HL-60 (cell line): Measurements from ENCODE around the gene TMCO1.

Experiments
- GABPA ChIP-seq: IDR thresholded peaks from 2 replicates; pipeline ENCODE4 v1.6.1; 2012; ENCODE audit warnings: low read depth
- POLR2AphosphoS5 ChIP-seq: IDR thresholded peaks from 2 replicates; pipeline ENCODE4 v1.6.1; 2012; ENCODE audit warnings: low read depth
- SPI1 ChIP-seq: IDR thresholded peaks from 2 replicates; pipeline ENCODE4 v1.6.1; 2012; ENCODE audit warnings: low read depth, mild to moderate bottlenecking, borderline replicate concordance
- TF ChIP-seq, protein P1 (sequence below): IDR thresholded peaks from one replicate; pipeline ENCODE4 v1.5.1; 2011; ENCODE audit warnings: low read length, control low read depth, inconsistent platforms; ENCODE audit not compliant: insufficient read depth
- TF ChIP-seq, protein P2 (sequence below): IDR thresholded peaks from 2 replicates; pipeline ENCODE4 v1.6.1; 2012; ENCODE audit warnings: low read depth; ENCODE audit not compliant: insufficient replicate concordance

DNA sequence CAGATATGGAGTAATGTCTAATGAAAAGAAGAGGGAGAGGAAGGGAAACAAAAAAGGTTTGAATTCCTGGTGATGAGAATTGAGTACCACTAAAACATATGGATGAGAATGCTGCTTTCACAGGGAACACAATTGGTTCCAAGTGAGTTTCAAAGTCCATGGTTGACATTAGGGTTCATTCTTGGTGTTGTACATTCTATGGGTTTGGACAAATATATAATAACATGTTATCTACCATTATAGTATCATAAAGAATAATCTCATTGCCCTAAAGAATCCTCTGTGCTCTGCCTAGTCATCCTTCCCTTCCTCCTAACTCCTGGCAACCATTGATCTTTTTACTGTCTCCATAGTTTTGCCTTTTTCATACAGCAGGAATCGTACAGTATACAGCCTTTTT lies 20.1 kb downstream of the TMCO1 start:
- TF ChIP-seq, protein P1, sequence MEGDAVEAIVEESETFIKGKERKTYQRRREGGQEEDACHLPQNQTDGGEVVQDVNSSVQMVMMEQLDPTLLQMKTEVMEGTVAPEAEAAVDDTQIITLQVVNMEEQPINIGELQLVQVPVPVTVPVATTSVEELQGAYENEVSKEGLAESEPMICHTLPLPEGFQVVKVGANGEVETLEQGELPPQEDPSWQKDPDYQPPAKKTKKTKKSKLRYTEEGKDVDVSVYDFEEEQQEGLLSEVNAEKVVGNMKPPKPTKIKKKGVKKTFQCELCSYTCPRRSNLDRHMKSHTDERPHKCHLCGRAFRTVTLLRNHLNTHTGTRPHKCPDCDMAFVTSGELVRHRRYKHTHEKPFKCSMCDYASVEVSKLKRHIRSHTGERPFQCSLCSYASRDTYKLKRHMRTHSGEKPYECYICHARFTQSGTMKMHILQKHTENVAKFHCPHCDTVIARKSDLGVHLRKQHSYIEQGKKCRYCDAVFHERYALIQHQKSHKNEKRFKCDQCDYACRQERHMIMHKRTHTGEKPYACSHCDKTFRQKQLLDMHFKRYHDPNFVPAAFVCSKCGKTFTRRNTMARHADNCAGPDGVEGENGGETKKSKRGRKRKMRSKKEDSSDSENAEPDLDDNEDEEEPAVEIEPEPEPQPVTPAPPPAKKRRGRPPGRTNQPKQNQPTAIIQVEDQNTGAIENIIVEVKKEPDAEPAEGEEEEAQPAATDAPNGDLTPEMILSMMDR = no peak
- TF ChIP-seq GABPA (no peak), POLR2AphosphoS5 (no peak), SPI1 (no peak)
- TF ChIP-seq, protein P2, sequence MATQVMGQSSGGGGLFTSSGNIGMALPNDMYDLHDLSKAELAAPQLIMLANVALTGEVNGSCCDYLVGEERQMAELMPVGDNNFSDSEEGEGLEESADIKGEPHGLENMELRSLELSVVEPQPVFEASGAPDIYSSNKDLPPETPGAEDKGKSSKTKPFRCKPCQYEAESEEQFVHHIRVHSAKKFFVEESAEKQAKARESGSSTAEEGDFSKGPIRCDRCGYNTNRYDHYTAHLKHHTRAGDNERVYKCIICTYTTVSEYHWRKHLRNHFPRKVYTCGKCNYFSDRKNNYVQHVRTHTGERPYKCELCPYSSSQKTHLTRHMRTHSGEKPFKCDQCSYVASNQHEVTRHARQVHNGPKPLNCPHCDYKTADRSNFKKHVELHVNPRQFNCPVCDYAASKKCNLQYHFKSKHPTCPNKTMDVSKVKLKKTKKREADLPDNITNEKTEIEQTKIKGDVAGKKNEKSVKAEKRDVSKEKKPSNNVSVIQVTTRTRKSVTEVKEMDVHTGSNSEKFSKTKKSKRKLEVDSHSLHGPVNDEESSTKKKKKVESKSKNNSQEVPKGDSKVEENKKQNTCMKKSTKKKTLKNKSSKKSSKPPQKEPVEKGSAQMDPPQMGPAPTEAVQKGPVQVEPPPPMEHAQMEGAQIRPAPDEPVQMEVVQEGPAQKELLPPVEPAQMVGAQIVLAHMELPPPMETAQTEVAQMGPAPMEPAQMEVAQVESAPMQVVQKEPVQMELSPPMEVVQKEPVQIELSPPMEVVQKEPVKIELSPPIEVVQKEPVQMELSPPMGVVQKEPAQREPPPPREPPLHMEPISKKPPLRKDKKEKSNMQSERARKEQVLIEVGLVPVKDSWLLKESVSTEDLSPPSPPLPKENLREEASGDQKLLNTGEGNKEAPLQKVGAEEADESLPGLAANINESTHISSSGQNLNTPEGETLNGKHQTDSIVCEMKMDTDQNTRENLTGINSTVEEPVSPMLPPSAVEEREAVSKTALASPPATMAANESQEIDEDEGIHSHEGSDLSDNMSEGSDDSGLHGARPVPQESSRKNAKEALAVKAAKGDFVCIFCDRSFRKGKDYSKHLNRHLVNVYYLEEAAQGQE = no peak
